OCI-LY7 (cell line): ENCODE results near the gene SHC2.

Source experiments
- EZH2phosphoT487 ChIP-seq: fragments of 200-600 bp; sonication (generic); IDR thresholded peaks from 2 replicates; pipeline ENCODE4 v1.6.1; 2018; ENCODE audit warnings: low read depth, borderline replicate concordance, mild to moderate bottlenecking, mixed run types, antibody characterized with exemption, low read length, moderate library complexity, mixed read lengths
- TF ChIP-seq, protein P1 (sequence below): fragments of 200-600 bp; sonication (generic); conservative IDR thresholded peaks from 2 replicates; pipeline ENCODE4 v1.5.1; 2014; ENCODE audit warnings: mild to moderate bottlenecking, antibody characterized with exemption, low read length, moderate library complexity, mixed read lengths

GRCh38 chr19:458091-459042 lies 2.5 kb downstream of the SHC2 start:
- TF ChIP-seq, protein P1, sequence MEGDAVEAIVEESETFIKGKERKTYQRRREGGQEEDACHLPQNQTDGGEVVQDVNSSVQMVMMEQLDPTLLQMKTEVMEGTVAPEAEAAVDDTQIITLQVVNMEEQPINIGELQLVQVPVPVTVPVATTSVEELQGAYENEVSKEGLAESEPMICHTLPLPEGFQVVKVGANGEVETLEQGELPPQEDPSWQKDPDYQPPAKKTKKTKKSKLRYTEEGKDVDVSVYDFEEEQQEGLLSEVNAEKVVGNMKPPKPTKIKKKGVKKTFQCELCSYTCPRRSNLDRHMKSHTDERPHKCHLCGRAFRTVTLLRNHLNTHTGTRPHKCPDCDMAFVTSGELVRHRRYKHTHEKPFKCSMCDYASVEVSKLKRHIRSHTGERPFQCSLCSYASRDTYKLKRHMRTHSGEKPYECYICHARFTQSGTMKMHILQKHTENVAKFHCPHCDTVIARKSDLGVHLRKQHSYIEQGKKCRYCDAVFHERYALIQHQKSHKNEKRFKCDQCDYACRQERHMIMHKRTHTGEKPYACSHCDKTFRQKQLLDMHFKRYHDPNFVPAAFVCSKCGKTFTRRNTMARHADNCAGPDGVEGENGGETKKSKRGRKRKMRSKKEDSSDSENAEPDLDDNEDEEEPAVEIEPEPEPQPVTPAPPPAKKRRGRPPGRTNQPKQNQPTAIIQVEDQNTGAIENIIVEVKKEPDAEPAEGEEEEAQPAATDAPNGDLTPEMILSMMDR, result no peak
- TF ChIP-seq EZH2phosphoT487, result no peak
